Karpas-422 (cell line): ENCODE results near the gene TCEA3. TPM values are rescaled to one million over a fixed set of nuclear protein-coding genes. Genes with fewer than 3 reads are reported as not detected.

Experiments used
- DNase-seq: peaks from one replicate; pipeline ENCODE4 v3.0.0-alpha.2; 2015
- H2AFZ ChIP-seq: fragments of 200-600 bp; sonication (generic); 2 replicates; pipeline ENCODE4 v1.6.1; 2014; ENCODE audit warnings: antibody characterized with exemption, low read length, mixed read lengths
- H3K27ac ChIP-seq: fragments of 200-600 bp; sonication (generic); 2 replicates; pipeline ENCODE4 v1.5.1; 2014; ENCODE audit warnings: mild to moderate bottlenecking, low read length, moderate library complexity
- H3K27me3 ChIP-seq: fragments of 200-600 bp; sonication (generic); 2 replicates; pipeline ENCODE4 v1.6.1; 2014; ENCODE audit warnings: low read length, mixed read lengths
- H3K36me3 ChIP-seq: fragments of 200-600 bp; sonication (generic); 2 replicates; pipeline ENCODE4 v1.6.1; 2014; ENCODE audit warnings: low read length, mixed read lengths; ENCODE audit not compliant: insufficient read depth
- H3K4me1 ChIP-seq: fragments of 200-600 bp; sonication (generic); 2 replicates; pipeline ENCODE4 v1.6.1; 2014; ENCODE audit warnings: mild to moderate bottlenecking, low read length, mixed read lengths
- H3K4me2 ChIP-seq: fragments of 200-600 bp; sonication (generic); 2 replicates; pipeline ENCODE4 v1.6.1; 2014; ENCODE audit warnings: low read length, low read depth, mild to moderate bottlenecking; ENCODE audit not compliant: poor library complexity, severe bottlenecking
- H3K4me3 ChIP-seq: fragments of 200-600 bp; sonication (generic); 2 replicates; pipeline ENCODE4 v1.5.1; 2014; ENCODE audit warnings: mild to moderate bottlenecking, antibody characterized with exemption, low read length, mixed read lengths
- H3K79me2 ChIP-seq: fragments of 200-600 bp; sonication (generic); 2 replicates; pipeline ENCODE4 v1.6.1; 2014; ENCODE audit warnings: mild to moderate bottlenecking, low read length, mixed read lengths
- H3K9ac ChIP-seq: fragments of 200-600 bp; sonication (generic); 2 replicates; pipeline ENCODE4 v1.6.0; 2014; ENCODE audit warnings: low read length
- H3K9me2 ChIP-seq: fragments of 200-600 bp; sonication (generic), shearing (Covaris generic); replicated peaks from 2 replicates; pipeline ENCODE4 v1.6.0; 2014; ENCODE audit warnings: mild to moderate bottlenecking, low read length, moderate library complexity; ENCODE audit not compliant: insufficient read depth
- H3K9me3 ChIP-seq: fragments of 300-700, 200-600 bp; sonication (generic); 2 replicates; pipeline ENCODE4 v1.6.1; 2014; ENCODE audit warnings: low read length, mixed read lengths
- H4K20me1 ChIP-seq: fragments of 200-600 bp; sonication (generic); 2 replicates; pipeline ENCODE4 v1.6.1; 2014; ENCODE audit warnings: mild to moderate bottlenecking, antibody characterized with exemption, low read length, low read depth; ENCODE audit not compliant: insufficient read depth
- total RNA-seq: library from RNA; depleted of rRNA; stranded (reverse); fragments of >200 nt; shearing (Covaris generic); gene quantifications from 2 replicates; pipeline ENCODE4 v1.2.3, GENCODE V29; 2014; ENCODE audit warnings: low replicate concordance

Gene TCEA3
- total RNA-seq, 1 experiment from 2014 or later: not detected

DNA sequence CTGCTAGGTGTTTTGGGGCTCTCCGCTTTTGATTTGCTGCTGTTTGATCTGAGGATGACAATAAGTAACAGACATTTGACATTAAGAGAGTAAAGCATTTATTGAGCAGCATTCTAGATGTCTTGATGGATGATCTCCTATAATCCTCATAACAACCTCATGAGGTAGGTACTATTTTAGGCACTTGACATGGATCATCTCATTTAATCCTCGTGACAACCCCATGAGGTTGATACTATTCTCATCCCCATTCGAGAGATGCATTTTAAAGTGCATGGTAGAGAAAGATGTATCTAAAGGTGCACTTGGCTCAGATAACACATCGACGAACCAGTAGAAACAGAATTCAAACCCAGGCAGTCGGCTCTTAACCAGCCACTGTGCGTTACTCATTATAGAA lies 26.6 kb downstream of the TCEA3 start:
- H3K4me1 ChIP-seq: no peaks in the 10 kb centered on the region
- no peaks in the 10 kb centered on the region for H3K27me3 ChIP-seq
- no peak overlapping the region for H3K9ac ChIP-seq
- DNase-seq: no peak
- H3K9me2 ChIP-seq: no peaks in the 10 kb centered on the region
- H3K79me2 ChIP-seq: no peaks in the 10 kb centered on the region
- H3K27ac ChIP-seq: no peak overlapping the region
- H3K36me3 ChIP-seq: no peaks in the 10 kb centered on the region
- H3K4me2 ChIP-seq: no peak overlapping the region
- H2AFZ ChIP-seq: no peak overlapping the region
- H3K4me3 ChIP-seq: no peak overlapping the region
- no peaks in the 10 kb centered on the region for H4K20me1 ChIP-seq
- H3K9me3 ChIP-seq: no peaks in the 10 kb centered on the region

DNA sequence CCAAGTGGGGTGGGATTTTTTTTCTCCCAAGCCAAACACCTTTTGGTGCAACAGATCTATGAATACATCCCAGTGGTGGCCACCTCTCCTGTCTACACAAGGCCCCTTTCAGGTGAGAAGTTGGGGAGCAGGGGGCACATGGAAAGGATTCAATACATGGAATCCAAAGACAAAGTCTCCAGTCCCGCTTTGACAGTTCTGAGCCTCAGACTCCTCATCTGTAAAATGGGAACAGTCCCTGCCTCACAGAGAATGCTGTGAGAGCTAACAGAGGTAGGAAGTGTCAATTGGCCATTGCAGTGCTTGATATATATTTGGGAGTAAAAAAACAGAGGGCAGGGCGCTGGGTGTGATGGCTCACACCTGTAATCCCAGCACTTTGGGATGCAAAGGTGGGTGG lies 28.2 kb downstream of the TCEA3 start:
- no peak overlapping the region for H3K27ac ChIP-seq
- H3K27me3 ChIP-seq: no peaks in the 10 kb centered on the region
- no peak overlapping the region for H3K4me2 ChIP-seq
- no peak for DNase-seq
- H3K36me3 ChIP-seq: no peaks in the 10 kb centered on the region
- no peak overlapping the region for H3K4me3 ChIP-seq
- no peak overlapping the region for H2AFZ ChIP-seq
- H3K9me2 ChIP-seq: no peaks in the 10 kb centered on the region
- no peaks in the 10 kb centered on the region for H4K20me1 ChIP-seq
- H3K4me1 ChIP-seq: no peaks in the 10 kb centered on the region
- H3K9ac ChIP-seq: no peak overlapping the region
- H3K79me2 ChIP-seq: no peaks in the 10 kb centered on the region
- H3K9me3 ChIP-seq: no peaks in the 10 kb centered on the region; the same call in 1 of the 2 replicates

DNA sequence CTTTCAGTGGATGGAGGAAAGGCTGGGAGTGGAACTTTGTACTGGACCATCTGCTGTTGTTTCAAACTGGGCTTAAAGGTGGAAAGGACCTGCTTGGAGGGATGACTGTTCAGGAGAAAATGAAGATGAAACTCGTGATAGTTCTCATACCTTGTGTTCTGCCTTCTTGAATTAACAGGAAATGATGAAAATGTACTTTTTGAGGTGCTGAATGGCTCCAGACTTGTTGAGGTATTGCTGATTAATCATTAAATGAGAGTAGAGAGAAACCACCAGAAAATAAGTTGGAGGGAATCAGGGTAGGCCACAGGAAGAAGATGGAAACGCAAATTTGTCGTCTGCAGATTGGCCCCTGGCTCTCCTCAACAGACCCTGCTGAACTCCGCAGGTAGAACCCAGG lies 28.7 kb downstream of the TCEA3 start:
- Histone ChIP-seq H3K4me1 (no peaks in the 10 kb centered on the region), H3K4me2 (no peak overlapping the region), H4K20me1 (no peaks in the 10 kb centered on the region), H2AFZ (no peak overlapping the region), H3K27me3 (no peaks in the 10 kb centered on the region), H3K36me3 (no peaks in the 10 kb centered on the region), H3K9ac (no peak overlapping the region), H3K27ac (no peak overlapping the region), H3K4me3 (no peak overlapping the region), H3K79me2 (no peaks in the 10 kb centered on the region), H3K9me3 (no peaks in the 10 kb centered on the region; the same call in 1 of the 2 replicates), H3K9me2 (no peaks in the 10 kb centered on the region)
- no peak for DNase-seq

DNA sequence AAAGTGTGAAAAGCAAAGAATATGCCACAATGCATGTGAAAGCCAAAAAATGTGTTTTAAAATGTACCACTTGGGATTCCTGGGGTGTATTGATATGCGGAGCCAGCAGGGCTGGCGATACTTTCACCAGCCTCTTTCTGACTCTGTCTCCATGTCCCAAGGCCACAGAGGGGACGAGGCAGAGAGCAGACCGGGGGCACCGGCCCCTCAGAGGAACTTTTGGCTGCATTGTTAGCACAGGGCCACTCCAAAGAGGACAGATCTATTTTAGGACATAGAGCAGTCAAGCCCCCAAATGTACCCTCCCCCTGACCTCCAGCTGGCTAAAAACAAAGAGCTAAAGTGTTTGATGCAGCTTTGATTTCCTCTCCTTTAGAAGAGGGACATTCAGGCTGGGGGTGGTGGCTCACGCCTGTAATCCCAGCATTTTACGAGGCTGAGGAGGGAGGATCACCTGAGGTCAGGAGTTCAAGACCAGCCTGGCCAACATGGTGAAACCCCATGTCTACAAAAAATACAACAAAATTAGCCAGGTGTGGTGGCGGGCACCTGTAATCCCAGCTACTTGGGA lies 29.3 kb downstream of the TCEA3 start:
- Histone ChIP-seq H3K4me3 (no peak overlapping the region), H4K20me1 (no peaks in the 10 kb centered on the region), H3K4me2 (no peak overlapping the region), H3K9me2 (no peaks in the 10 kb centered on the region), H3K36me3 (no peaks in the 10 kb centered on the region), H3K9ac (no peak overlapping the region), H3K27ac (no peak overlapping the region), H3K4me1 (no peaks in the 10 kb centered on the region), H3K27me3 (no peaks in the 10 kb centered on the region), H3K9me3 (no peaks in the 10 kb centered on the region; the same call in 1 of the 2 replicates), H2AFZ (no peak overlapping the region), H3K79me2 (no peaks in the 10 kb centered on the region)
- DNase-seq: no peak

DNA sequence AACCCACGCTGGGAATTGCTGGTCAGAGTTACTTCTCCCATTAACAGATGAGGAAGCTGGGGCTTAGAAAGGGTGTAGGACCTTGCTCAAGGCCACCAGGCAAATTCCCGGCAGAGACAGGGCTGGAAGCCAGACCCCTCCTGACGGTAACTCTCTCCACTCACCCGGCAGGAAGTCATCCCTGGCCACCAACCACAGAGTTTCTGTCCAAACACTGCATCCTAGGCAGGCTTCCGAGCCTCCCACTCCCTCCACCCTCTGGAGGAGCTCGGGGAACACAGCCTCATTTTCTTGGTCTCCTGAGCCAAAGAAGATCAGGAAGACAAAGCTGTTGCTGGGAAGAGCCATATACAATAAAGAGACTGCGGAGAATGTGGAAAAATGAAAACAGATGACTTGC lies 29.9 kb downstream of the TCEA3 start:
- Histone ChIP-seq H3K27ac (no peak overlapping the region), H2AFZ (no peak overlapping the region), H3K9ac (no peak overlapping the region), H3K4me2 (no peak overlapping the region), H3K36me3 (no peaks in the 10 kb centered on the region), H3K9me3 (no peaks in the 10 kb centered on the region; the same call in 1 of the 2 replicates), H3K4me1 (no peaks in the 10 kb centered on the region), H3K79me2 (no peaks in the 10 kb centered on the region), H4K20me1 (no peaks in the 10 kb centered on the region), H3K9me2 (no peaks in the 10 kb centered on the region), H3K4me3 (no peak overlapping the region), H3K27me3 (no peaks in the 10 kb centered on the region)
- no peak for DNase-seq

DNA sequence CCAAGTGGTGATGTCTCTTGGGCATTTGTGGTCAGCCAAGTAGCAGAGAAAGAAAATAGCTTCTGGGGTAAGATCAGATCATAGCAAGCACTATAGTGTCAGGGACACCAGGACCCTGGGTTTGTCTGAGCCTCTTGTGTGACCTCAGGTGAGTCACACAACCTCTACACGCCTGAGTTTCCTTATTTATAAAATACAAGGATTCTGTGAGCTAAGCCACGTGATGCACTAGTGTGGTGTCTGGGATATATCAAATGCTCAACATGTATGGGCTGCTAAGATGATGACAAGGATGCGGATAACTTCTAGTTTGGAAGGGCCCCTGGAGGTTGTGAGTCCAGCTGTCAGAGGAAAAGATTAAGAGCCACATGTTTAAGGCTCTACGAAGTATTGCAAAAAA lies 30.4 kb downstream of the TCEA3 start:
- H3K79me2 ChIP-seq: no peaks in the 10 kb centered on the region
- H4K20me1 ChIP-seq: no peaks in the 10 kb centered on the region
- H3K9me3 ChIP-seq: no peaks in the 10 kb centered on the region; the same call in 1 of the 2 replicates
- no peak for DNase-seq
- no peak overlapping the region for H3K4me3 ChIP-seq
- H3K27ac ChIP-seq: no peak overlapping the region
- H3K4me1 ChIP-seq: no peaks in the 10 kb centered on the region
- no peaks in the 10 kb centered on the region for H3K27me3 ChIP-seq
- H3K4me2 ChIP-seq: no peak overlapping the region
- H3K9me2 ChIP-seq: no peaks in the 10 kb centered on the region
- no peaks in the 10 kb centered on the region for H3K36me3 ChIP-seq
- H3K9ac ChIP-seq: no peak overlapping the region
- H2AFZ ChIP-seq: no peak overlapping the region

DNA sequence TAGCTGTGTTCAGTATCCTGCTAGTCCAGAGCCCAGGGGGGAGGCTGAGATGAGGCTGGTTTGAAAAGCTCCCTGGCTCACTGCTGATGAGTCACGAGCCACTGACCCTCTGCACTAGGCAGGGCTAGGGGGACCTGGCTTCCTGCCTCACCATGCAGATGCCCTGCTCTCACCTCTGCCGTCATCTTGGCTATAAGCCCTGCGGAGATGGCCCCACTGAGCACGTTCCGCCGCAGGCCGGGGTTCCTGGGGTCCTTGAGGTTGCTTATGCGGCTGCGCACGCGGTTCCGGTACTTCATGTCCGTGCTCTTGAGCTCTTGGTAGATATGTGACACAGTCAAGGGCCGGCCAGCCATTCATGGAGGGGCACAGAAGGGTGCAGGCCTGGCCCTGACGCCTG lies 30.8 kb downstream of the TCEA3 start:
- Histone ChIP-seq H4K20me1 (no peaks in the 10 kb centered on the region), H3K4me2 (no peak overlapping the region), H3K9me3 (no peaks in the 10 kb centered on the region; the same call in 1 of the 2 replicates), H3K36me3 (no peaks in the 10 kb centered on the region), H2AFZ (no peak overlapping the region), H3K27ac (no peak overlapping the region), H3K27me3 (no peaks in the 10 kb centered on the region), H3K79me2 (no peaks in the 10 kb centered on the region), H3K4me1 (no peaks in the 10 kb centered on the region), H3K4me3 (no peak overlapping the region), H3K9ac (no peak overlapping the region), H3K9me2 (no peaks in the 10 kb centered on the region)
- no peak for DNase-seq

DNA sequence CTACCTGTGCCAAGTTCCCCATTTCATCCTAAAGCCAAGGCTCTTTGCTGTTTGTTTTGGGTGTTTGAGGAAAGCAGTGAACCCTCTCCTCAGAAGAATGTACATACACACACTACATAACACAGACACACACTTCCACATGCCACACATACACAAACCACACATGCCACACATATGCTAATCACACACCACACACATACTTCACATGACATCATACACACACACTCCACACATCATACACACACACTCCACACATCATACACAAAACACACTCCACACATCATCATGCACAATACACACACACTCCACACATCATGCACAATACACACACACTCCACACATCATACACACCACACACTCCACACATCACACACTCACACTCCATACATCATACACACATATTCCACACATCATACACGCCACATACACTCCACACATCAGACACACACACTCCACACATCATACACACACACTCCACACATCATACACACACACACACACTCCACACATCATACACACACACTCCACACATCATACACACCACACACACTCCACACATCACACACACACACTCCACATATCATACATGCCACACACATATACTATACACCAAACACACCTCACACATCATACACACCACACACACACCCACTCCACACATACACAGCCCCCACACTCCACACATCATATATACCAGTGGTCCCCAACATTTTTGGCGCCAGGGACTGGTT lies 32.3 kb downstream of the TCEA3 start:
- no peaks in the 10 kb centered on the region for H3K4me1 ChIP-seq
- H3K27ac ChIP-seq: no peak overlapping the region
- H3K9me3 ChIP-seq: no peaks in the 10 kb centered on the region; the same call in 1 of the 2 replicates
- H2AFZ ChIP-seq: no peak overlapping the region
- H3K36me3 ChIP-seq: no peaks in the 10 kb centered on the region
- no peak overlapping the region for H3K9ac ChIP-seq
- no peaks in the 10 kb centered on the region for H4K20me1 ChIP-seq
- DNase-seq: no peak
- no peaks in the 10 kb centered on the region for H3K27me3 ChIP-seq
- no peaks in the 10 kb centered on the region for H3K79me2 ChIP-seq
- no peaks in the 10 kb centered on the region for H3K9me2 ChIP-seq
- H3K4me3 ChIP-seq: no peak overlapping the region
- no peak overlapping the region for H3K4me2 ChIP-seq
